ENCODE results near the gene CAMK1D.

GRCh38 chr10:12542133-12542670 is 192.9 kb downstream of the CAMK1D start:
- TF ChIP-seq CTCF (IDR thresholded peaks at IDR 0.05; ENCODE audit: poor library complexity) (no peak), EZH2 (IDR thresholded peaks at IDR 0.05; ENCODE audit: borderline replicate concordance) (no peak)

Data from hepatocyte (in vitro differentiated cells).